ENCODE results near the gene ARHGAP36.

Gene ARHGAP36

DNA sequence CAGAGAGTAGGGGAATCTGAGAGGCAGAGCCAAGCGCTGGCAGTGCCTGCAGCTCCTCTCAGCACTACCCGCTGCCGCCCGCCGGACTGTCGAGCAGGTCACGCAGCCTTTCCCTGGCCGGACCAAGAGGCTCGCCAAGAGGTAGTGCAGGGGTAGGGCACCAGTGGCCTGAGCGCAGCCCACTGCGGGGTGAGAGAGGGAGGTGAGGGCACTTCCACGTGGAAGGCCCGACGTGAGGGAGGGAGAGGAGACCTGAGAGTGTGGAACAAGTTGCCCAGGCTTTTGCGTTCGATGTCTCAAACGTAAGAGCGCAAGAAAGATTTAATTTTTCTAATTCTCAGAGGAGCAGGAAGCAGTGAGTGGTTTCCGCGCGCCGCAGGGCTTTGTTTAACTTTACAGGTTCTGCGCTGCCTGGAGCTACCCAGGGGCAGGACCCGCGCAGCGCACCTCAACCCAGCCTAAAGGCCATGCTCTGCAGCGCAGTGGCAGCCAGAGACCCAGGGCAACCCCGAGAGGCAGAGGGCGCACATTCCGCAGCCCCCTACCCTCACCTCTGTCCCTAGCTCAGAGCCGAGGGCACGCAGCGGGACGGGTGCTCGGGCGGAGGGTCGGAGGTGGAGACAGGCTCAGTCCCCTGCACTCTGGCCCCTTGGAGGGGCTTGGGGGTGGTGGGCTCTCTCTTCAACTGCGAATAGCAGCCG is 14.9 kb downstream of the ARHGAP36 start:
- no peak for DNase-seq

DNA sequence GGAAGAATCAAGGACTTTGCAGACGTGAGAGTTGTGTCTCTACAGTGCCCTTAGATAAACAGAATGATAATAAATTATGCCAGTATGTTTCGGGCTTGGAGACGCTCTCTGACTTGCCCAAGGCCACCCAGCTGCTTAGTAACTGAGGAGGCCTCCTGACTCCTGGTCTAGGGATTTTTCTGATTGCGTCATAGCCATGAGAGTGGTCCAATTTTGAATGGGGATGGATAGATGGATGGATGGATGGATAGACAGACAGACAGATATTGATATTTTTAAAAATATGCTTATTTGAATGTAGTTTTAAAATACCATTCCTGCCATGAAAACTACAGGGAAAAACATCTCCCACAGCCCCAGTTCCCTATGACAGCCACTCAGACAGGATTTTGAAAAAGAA is 15.5 kb downstream of the ARHGAP36 start:
- DNase-seq: no peak

DNA sequence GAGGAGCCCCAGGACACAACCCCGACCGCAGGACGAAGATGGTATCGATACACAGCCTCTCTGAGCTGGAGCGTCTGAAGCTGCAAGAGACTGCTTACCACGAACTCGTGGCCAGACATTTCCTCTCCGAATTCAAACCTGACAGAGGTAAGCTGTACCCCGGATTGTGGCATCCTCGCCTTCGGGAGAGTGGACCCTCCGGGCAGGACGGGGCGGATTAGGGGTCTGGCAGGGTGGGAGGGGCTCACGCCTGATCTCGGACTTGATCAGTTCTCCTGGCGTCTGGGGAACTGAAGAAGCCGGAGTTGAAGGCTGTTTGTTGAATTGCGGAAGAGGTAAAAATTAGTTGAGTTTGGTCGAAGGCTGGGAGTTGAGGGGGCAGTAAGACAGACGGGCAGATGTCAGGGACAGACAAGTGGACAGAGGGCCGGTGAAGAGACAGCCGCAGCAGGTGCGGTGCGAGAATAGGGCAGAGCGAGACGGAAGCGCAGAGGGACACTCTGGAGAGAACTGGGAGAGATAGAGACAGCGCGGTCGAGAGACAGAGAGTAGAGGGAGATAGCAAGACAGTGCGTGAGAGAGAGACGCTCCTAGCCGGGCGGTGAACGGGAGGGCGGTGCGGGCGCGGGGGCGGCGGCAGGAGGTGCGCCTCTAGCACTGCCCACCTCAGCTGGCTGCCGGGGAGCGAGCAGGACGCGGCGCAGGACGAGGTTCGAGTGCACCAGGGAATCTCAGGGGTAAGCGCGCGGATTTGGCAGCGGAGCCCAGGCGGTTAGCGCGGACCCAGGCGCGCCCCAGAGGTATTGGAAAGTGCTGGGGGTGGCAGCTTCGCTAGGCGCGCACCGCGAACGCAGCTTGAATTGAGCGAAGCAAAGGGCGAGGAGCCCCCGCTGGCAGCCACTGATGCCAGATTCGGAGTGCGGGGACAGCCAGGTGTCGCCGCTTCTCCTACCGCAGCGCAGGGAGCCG is 23.9 kb downstream of the ARHGAP36 start:
- no peak for DNase-seq

DNA sequence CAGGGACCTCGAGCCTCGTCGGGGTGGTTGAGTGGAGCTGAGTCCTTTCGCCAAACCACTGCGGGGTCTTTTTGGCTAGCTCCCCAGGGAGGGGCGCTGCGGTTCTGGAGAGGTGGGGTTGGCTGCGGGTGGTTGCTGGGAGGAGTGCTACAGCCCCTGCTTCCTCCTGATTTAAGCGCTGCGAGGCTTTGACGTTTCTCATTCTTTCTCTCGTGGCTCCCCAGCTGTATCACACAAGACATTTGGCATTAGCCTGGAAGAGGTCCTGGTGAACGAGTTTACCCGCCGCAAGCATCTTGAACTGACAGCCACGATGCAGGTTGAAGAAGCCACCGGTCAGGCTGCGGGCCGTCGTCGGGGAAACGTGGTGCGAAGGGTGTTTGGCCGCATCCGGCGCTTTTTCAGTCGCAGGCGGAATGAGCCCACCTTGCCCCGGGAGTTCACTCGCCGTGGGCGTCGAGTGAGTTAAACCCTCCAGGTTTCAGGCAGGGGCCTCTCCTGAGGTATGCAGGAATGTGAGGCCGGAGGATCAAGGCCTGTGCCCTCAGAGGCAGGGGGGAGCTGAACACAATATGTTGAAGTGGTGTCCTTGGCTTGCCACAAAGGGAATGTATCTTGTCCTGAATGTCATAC is 25.5 kb downstream of the ARHGAP36 start:
- DNase-seq: no peak

DNA sequence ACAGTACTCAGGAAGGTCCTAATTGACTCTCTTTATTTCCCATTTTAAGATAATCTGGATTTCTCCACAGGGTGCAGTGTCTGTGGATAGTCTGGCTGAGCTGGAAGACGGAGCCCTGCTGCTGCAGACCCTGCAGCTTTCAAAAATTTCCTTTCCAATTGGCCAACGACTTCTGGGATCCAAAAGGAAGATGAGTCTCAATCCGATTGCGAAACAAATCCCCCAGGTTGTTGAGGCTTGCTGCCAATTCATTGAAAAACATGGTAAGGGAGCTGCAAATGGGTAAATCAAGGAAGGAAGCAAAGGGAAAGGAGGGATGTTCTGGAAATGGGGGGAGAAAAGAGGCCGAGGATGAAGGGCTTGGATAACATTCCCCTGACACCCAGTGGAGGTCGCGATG is 26.0 kb downstream of the ARHGAP36 start:
- no peak for DNase-seq

DNA sequence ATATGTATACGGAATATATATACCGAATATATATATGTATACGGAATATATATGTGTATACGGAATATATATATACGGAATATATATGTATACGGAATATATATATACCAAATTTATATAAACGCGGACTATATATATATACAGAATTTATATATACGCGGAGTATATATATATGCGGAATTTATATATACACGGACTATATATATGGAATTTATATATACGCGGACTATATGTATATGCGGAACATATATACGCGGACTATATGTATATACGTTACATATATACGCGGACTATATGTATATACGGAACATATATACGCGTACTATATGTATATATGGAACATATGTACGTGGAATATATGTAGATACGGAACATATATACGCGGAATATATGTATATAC is 78.6 kb downstream of the ARHGAP36 start:
- no peak for DNase-seq

DNA sequence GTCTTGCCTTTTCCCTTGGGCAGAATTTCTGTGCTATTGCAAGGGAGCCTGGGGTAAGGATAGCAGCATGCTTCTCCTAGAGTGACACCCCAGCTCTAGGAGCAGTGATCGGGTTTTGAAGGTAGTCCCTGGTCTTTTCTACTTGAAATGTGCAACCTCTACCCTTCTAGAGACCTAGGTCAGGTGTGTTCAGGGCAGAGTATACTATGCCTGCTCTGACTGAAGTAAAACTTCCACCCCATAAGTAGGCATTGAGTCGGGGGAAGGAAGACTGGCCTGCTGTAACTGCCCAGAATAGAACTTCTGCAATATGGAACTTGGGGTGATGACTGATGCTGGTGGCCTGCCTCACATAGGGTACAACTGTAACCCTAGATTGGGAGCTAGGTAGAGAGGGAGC is 80.9 kb downstream of the ARHGAP36 start:
- no peak for DNase-seq
